Hepatocyte (in vitro differentiated cells): Measurements from ENCODE around the gene COL2A1. TPM values are rescaled to one million over a fixed set of nuclear protein-coding genes. Genes with fewer than 3 reads are reported as not detected.

Experiments
- DNase-seq: peaks from one replicate; pipeline ENCODE4 v3.0.0-alpha.2; 2016; ENCODE audit warnings: low spot score
- H2AFZ ChIP-seq: fragments of 200-600 bp; sonication (generic); 2 replicates; pipeline ENCODE4 v1.6.0; 2016; ENCODE audit warnings: antibody characterized with exemption, mild to moderate bottlenecking
- H3K27ac ChIP-seq: fragments of 200-600 bp; sonication (generic); 2 replicates; pipeline ENCODE4 v1.5.1; 2016; ENCODE audit warnings: mild to moderate bottlenecking
- H3K27me3 ChIP-seq: fragments of 200-600 bp; sonication (generic); 2 replicates; pipeline ENCODE4 v1.6.1; 2016
- H3K36me3 ChIP-seq: fragments of 200-600 bp; sonication (generic); replicated peaks from 2 replicates; pipeline ENCODE4 v1.5.1; 2016; ENCODE audit warnings: low read depth; ENCODE audit not compliant: insufficient read depth
- H3K4me1 ChIP-seq: fragments of 200-600 bp; sonication (generic); 2 replicates; pipeline ENCODE4 v1.5.1; 2016; ENCODE audit warnings: mild to moderate bottlenecking, moderate library complexity; ENCODE audit not compliant: insufficient read depth
- H3K4me2 ChIP-seq: fragments of 200-600 bp; sonication (generic); 2 replicates; pipeline ENCODE4 v1.6.0; 2016
- H3K4me3 ChIP-seq: fragments of 200-600 bp; sonication (generic); 2 replicates; pipeline ENCODE4 v1.5.1; 2016; ENCODE audit warnings: mild to moderate bottlenecking
- H3K79me2 ChIP-seq: fragments of 200-600 bp; sonication (generic); 2 replicates; pipeline ENCODE4 v1.6.0; 2017; ENCODE audit warnings: mild to moderate bottlenecking
- H3K9me2 ChIP-seq: fragments of 200-600 bp; sonication (generic); replicated peaks from 2 replicates; pipeline ENCODE4 v1.6.0; 2017; ENCODE audit warnings: mild to moderate bottlenecking; ENCODE audit not compliant: insufficient read depth
- H3K9me3 ChIP-seq: fragments of 200-600 bp; sonication (generic); 2 replicates; pipeline ENCODE4 v1.5.1; 2016; ENCODE audit warnings: low read depth, mild to moderate bottlenecking
- H4K20me1 ChIP-seq: fragments of 200-600 bp; sonication (generic); 2 replicates; pipeline ENCODE4 v1.6.0; 2016; ENCODE audit warnings: mild to moderate bottlenecking; ENCODE audit not compliant: insufficient read depth, poor library complexity, severe bottlenecking
- CTCF ChIP-seq: fragments of 200-600 bp; sonication (generic); IDR thresholded peaks from 2 replicates; pipeline ENCODE4 v1.5.1; 2016; ENCODE audit warnings: antibody characterized with exemption, mild to moderate bottlenecking; ENCODE audit not compliant: poor library complexity
- EZH2 ChIP-seq: fragments of 200-600 bp; sonication (generic); IDR thresholded peaks from 2 replicates; pipeline ENCODE4 v1.6.1; 2016; ENCODE audit warnings: antibody characterized with exemption, mild to moderate bottlenecking, borderline replicate concordance
- EZH2phosphoT487 ChIP-seq: fragments of 200-600 bp; sonication (generic); IDR thresholded peaks from one replicate; pipeline ENCODE4 v1.6.1; 2018; ENCODE audit warnings: antibody characterized with exemption, mild to moderate bottlenecking, low read depth, moderate library complexity; ENCODE audit not compliant: unreplicated experiment, severe bottlenecking
- WGBS: methylation state at CpG from one replicate; pipeline ENCODE4 v1.1.6; 2016; ENCODE audit warnings: low lambda C conversion rate; ENCODE audit errors: missing lambda C conversion rate; 5-methylcytosine and 5-hydroxymethylcytosine counted together
- polyA plus RNA-seq: library from polyadenylated mRNA; unstranded; fragments of >200 nt; fragmentation: Nextera tagmentation; extraction: Ambion mirVana; gene quantifications from 2 replicates; pipeline ENCODE4 v1.2.1, GENCODE V29; 2016
- total RNA-seq: library from RNA; depleted of rRNA; stranded (reverse); fragments of >200 nt; gene quantifications from 2 replicates; pipeline ENCODE4 v1.2.3, GENCODE V29; 2014

COL2A1 gene
- total and polyA plus RNA-seq, 2 experiments from 2014 or later, result 52.5 to 57.9 TPM

GRCh38 chr12:48021485-48022179 lies 17.4 kb upstream of the COL2A1 start:
- no peaks in the 10 kb centered on the region for H3K9me2 ChIP-seq
- no peaks in the 10 kb centered on the region for H3K36me3 ChIP-seq
- no peaks in the 10 kb centered on the region for H3K9me3 ChIP-seq
- no peak for TF ChIP-seq EZH2
- no peak for TF ChIP-seq EZH2phosphoT487
- TF ChIP-seq CTCF, result no peak
- no peaks in the 10 kb centered on the region for H3K79me2 ChIP-seq
- no peaks in the 10 kb centered on the region for H4K20me1 ChIP-seq
- peaks cover 32% of the 10 kb centered on the region for H3K4me1 ChIP-seq
- peak overlapping the region; percentile 4 for H3K4me2 ChIP-seq
- no peak overlapping the region for H3K4me3 ChIP-seq
- peak; percentile 53 for DNase-seq
- H3K27ac ChIP-seq, result peak overlapping the region; percentile 26
- no peak overlapping the region for H2AFZ ChIP-seq
- no peaks in the 10 kb centered on the region for H3K27me3 ChIP-seq
- 10% methylated on average over 5 of the region's 5 CpGs for WGBS

GRCh38 chr12:48019639-48020265 lies 15.5 kb upstream of the COL2A1 start:
- TF ChIP-seq EZH2 (no peak), EZH2phosphoT487 (no peak), CTCF (no peak)
- no peaks in the 10 kb centered on the region for H3K9me3 ChIP-seq
- peaks cover 22% of the 10 kb centered on the region for H3K4me1 ChIP-seq
- H3K79me2 ChIP-seq, result no peaks in the 10 kb centered on the region
- H4K20me1 ChIP-seq, result no peaks in the 10 kb centered on the region
- DNase-seq, result no peak
- WGBS, result 68% methylated on average over 3 of the region's 3 CpGs
- no peaks in the 10 kb centered on the region for H3K36me3 ChIP-seq
- H2AFZ ChIP-seq, result no peak overlapping the region
- H3K9me2 ChIP-seq, result no peaks in the 10 kb centered on the region
- no peak overlapping the region for H3K4me2 ChIP-seq
- H3K4me3 ChIP-seq, result no peak overlapping the region
- no peak overlapping the region for H3K27ac ChIP-seq
- H3K27me3 ChIP-seq, result no peaks in the 10 kb centered on the region

- H3K36me3 ChIP-seq, result no peaks in the 10 kb centered on the region
- peaks cover 20% of the 10 kb centered on the region for H3K4me1 ChIP-seq
- no peaks in the 10 kb centered on the region for H3K9me2 ChIP-seq
- no peak overlapping the region for H2AFZ ChIP-seq
- no peak overlapping the region for H3K4me2 ChIP-seq
- no peaks in the 10 kb centered on the region for H3K9me3 ChIP-seq
- 85% methylated on average over 4 of the region's 4 CpGs for WGBS
- no peak for DNase-seq
- H3K4me3 ChIP-seq, result no peak overlapping the region
- no peaks in the 10 kb centered on the region for H3K79me2 ChIP-seq
- no peak overlapping the region for H3K27ac ChIP-seq
- no peaks in the 10 kb centered on the region for H3K27me3 ChIP-seq
- H4K20me1 ChIP-seq, result no peaks in the 10 kb centered on the region
- no peak for TF ChIP-seq CTCF
- no peak for TF ChIP-seq EZH2phosphoT487
- no peak for TF ChIP-seq EZH2
Measured at GRCh38 chr12:48018618-48018995, 14.3 kb upstream of the COL2A1 start.
